PC-9 (cell line): ENCODE data around the gene BOC.

Experiments
- EZH2 ChIP-seq: fragments of 200-600 bp; sonication (generic); IDR thresholded peaks from 2 replicates; pipeline ENCODE4 v1.8.0; 2017; ENCODE audit warnings: antibody characterized with exemption, low read depth
- TF ChIP-seq, protein P1 (sequence below): fragments of 200-600 bp; sonication (generic); conservative IDR thresholded peaks from 2 replicates; pipeline ENCODE4 v1.6.1; 2017; ENCODE audit warnings: mixed run types, antibody characterized with exemption, mild to moderate bottlenecking, moderate library complexity

DNA sequence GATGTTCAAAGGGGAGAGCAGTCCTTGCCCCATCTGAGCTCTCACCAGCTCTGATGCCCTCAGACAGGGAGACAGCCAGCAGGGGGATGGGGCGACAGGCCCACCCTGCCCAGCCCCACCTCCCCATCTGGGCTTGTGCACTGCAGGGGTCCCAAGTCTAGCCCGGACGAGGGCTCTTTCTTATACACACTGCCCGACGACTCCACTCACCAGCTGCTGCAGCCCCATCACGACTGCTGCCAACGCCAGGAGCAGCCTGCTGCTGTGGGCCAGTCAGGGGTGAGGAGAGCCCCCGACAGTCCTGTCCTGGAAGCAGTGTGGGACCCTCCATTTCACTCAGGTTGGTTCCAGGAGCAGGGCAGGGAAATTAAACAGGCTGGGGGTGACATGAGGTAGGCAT lies 73.9 kb downstream of the BOC start:
- TF ChIP-seq EZH2, result no peak
- TF ChIP-seq, protein P1, sequence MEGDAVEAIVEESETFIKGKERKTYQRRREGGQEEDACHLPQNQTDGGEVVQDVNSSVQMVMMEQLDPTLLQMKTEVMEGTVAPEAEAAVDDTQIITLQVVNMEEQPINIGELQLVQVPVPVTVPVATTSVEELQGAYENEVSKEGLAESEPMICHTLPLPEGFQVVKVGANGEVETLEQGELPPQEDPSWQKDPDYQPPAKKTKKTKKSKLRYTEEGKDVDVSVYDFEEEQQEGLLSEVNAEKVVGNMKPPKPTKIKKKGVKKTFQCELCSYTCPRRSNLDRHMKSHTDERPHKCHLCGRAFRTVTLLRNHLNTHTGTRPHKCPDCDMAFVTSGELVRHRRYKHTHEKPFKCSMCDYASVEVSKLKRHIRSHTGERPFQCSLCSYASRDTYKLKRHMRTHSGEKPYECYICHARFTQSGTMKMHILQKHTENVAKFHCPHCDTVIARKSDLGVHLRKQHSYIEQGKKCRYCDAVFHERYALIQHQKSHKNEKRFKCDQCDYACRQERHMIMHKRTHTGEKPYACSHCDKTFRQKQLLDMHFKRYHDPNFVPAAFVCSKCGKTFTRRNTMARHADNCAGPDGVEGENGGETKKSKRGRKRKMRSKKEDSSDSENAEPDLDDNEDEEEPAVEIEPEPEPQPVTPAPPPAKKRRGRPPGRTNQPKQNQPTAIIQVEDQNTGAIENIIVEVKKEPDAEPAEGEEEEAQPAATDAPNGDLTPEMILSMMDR, result no peak
